HL-60/S4 treated with phorbol 12-myristate 13-acetate at 8.2 ng/mL for 4 days and 3 days (cell line): ENCODE data around the gene SHROOM3.
"Not testable (repeated sequence)": the region's sequence is repeated elsewhere in the genome, so short reads cannot be mapped to it uniquely, and the experiment has no call there.

Experiments
- in situ Hi-C: fragments of 300-500 bp; cut with MboI; formaldehyde crosslinking; loops from 2 replicates; pipeline ENCODE4 v1.15.0; 2022; ENCODE audit warnings: low sequenced_read_pairs

Gene SHROOM3

GRCh38 chr4:76585897-76586360 is 150.9 kb downstream of the SHROOM3 start:
- in situ Hi-C loops = no loop called here

- in situ Hi-C loops = no loop called here
Observed at GRCh38 chr4:76588274-76588673, 153.2 kb downstream of the SHROOM3 start.

- in situ Hi-C loops = no loop called here
Observed at GRCh38 chr4:76589402-76589801, 154.4 kb downstream of the SHROOM3 start.

- in situ Hi-C loops = no loop called here
Observed at GRCh38 chr4:76589872-76590797, 155.1 kb downstream of the SHROOM3 start.

GRCh38 chr4:76590798-76591281 is 155.8 kb downstream of the SHROOM3 start:
- in situ Hi-C loops = no loop called here

- in situ Hi-C loops = no loop called here
Observed at GRCh38 chr4:76591992-76592391, 157.0 kb downstream of the SHROOM3 start.

GRCh38 chr4:76592460-76592859 is 157.4 kb downstream of the SHROOM3 start:
- in situ Hi-C loops = no loop called here

GRCh38 chr4:76594173-76594572 is 159.1 kb downstream of the SHROOM3 start:
- in situ Hi-C loops = no loop called here

- in situ Hi-C loops = no loop called here
Observed at GRCh38 chr4:76595435-76595834, 160.4 kb downstream of the SHROOM3 start.

- in situ Hi-C loops = no loop called here
Observed at GRCh38 chr4:76596713-76597112, 161.7 kb downstream of the SHROOM3 start.

- in situ Hi-C loops = no loop called here
Observed at GRCh38 chr4:76597423-76597979, 162.5 kb downstream of the SHROOM3 start.

GRCh38 chr4:76600447-76600846 is 165.4 kb downstream of the SHROOM3 start:
- in situ Hi-C loops = no loop called here

GRCh38 chr4:76601791-76602190 is 166.8 kb downstream of the SHROOM3 start:
- in situ Hi-C loops = no loop called here

- in situ Hi-C loops = no loop called here
Observed at GRCh38 chr4:76605099-76605563, 170.1 kb downstream of the SHROOM3 start.

- in situ Hi-C loops = no loop called here
Observed at GRCh38 chr4:76606645-76607265, 171.7 kb downstream of the SHROOM3 start.

- in situ Hi-C loops = no loop called here
Observed at GRCh38 chr4:76607266-76607799, 172.3 kb downstream of the SHROOM3 start.

- in situ Hi-C loops = no loop called here
Observed at GRCh38 chr4:76607846-76608245, 172.8 kb downstream of the SHROOM3 start.

GRCh38 chr4:76608549-76608948 is 173.5 kb downstream of the SHROOM3 start:
- in situ Hi-C loops = not testable (repeated sequence)

GRCh38 chr4:76610751-76611547 is 175.9 kb downstream of the SHROOM3 start:
- in situ Hi-C loops = no loop called here

- in situ Hi-C loops = no loop called here
Observed at GRCh38 chr4:76611616-76612207, 176.7 kb downstream of the SHROOM3 start.
